ENCODE data around the gene JUN. TPM values are rescaled to one million over a fixed set of nuclear protein-coding genes. Genes with fewer than 3 reads are reported as not detected.

Gene JUN
- total RNA-seq, 1 experiment from 2014 or later = 89.3 TPM

DNA sequence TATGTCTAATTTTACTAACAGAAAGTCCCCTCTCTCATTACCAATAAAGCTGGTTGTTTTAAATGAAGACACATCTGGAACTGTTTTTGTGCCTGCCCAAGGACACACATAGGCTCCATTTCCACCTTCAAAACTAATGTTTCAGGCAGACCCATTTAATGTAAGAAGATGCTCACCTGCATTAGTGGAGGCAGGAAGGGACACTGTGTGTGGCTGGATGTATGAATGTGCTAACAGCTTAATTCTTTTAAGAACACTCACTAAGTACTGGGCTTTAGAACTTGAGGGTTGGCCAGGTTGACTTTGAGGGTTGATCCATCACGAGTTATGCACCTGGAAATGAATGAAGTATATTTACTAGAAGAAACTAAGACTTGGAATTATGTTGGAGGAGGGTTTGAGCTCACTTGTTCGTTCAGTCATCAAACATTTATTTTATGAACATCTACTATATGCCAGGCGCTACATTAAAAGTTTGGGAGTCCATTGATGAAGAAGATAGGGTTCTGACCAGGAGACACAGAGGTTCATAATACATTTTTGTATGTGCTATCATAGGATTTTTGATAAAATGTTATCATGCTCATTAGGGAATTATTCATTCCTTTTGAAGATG is 5.4 kb downstream of the JUN start:
- CTCF ChIA-PET = interaction anchor here (0.9 kb wide), 1 partner anchor 15 kb away, joined by 3 read pairs; no protein-coding TSS in a partner anchor
- H3K27me3 Mint-ChIP-seq (ENCODE audit: unreplicated experiment) = peaks cover 2% of the 10 kb centered on the region
- peaks cover 42% of the 10 kb centered on the region for H3K36me3 Mint-ChIP-seq (ENCODE audit: insufficient read depth, unreplicated experiment)
- BruUV-seq (replicated peaks) = no TSS peak
- intact Hi-C loops (cut with micrococcal nuclease; ENCODE audit: unreplicated experiment) = no loop called here
- H3K4me1 Mint-ChIP-seq (ENCODE audit: low read depth, unreplicated experiment) = peaks cover 34% of the 10 kb centered on the region
- H3K4me3 Mint-ChIP-seq (ENCODE audit: low read depth, unreplicated experiment) = no peak overlapping the region
- TF ChIP-seq, protein P1, sequence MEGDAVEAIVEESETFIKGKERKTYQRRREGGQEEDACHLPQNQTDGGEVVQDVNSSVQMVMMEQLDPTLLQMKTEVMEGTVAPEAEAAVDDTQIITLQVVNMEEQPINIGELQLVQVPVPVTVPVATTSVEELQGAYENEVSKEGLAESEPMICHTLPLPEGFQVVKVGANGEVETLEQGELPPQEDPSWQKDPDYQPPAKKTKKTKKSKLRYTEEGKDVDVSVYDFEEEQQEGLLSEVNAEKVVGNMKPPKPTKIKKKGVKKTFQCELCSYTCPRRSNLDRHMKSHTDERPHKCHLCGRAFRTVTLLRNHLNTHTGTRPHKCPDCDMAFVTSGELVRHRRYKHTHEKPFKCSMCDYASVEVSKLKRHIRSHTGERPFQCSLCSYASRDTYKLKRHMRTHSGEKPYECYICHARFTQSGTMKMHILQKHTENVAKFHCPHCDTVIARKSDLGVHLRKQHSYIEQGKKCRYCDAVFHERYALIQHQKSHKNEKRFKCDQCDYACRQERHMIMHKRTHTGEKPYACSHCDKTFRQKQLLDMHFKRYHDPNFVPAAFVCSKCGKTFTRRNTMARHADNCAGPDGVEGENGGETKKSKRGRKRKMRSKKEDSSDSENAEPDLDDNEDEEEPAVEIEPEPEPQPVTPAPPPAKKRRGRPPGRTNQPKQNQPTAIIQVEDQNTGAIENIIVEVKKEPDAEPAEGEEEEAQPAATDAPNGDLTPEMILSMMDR (IDR thresholded peaks at IDR 0.05; ENCODE audit: unreplicated experiment) = no peak
- no peak for DNase-seq
- H3K27ac Mint-ChIP-seq (ENCODE audit: unreplicated experiment) = no peak overlapping the region
- H3K9me3 Mint-ChIP-seq (ENCODE audit: low read depth, unreplicated experiment) = no peaks in the 10 kb centered on the region

DNA sequence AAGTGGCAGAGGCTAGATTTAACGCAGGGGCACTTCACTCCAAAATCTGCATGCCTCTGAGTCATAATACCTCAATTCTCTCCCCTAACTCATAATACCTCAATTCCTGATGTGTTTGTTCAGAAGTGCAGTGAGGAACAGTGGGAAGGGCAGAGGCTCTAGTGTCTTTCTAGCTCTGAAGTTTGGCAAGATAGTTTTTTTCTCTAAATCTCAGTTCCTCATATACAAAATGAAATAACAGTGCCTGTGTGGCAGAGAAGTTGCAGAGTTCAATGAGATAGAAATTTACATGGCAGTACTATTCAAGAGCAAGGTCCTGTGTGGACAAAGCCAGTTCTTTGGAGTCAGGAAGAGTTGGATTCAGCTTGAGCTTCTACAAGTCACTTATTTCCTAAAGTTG is 9.8 kb downstream of the JUN start:
- peaks cover 27% of the 10 kb centered on the region for H3K4me1 Mint-ChIP-seq (ENCODE audit: low read depth, unreplicated experiment)
- no peaks in the 10 kb centered on the region for H3K27me3 Mint-ChIP-seq (ENCODE audit: unreplicated experiment)
- CTCF ChIA-PET = interaction anchor here (0.5 to 1.3 kb wide), 4 partner anchors 10 to 71 kb away, joined by 3 to 4 read pairs (median 4); partner anchors contain the start of gene JUN
- no TSS peak for BruUV-seq (replicated peaks)
- no peak overlapping the region for H3K4me3 Mint-ChIP-seq (ENCODE audit: low read depth, unreplicated experiment)
- TF ChIP-seq, protein P1 (IDR thresholded peaks at IDR 0.05; ENCODE audit: unreplicated experiment) = no peak
- intact Hi-C loops (cut with micrococcal nuclease; ENCODE audit: unreplicated experiment) = no loop called here
- no peak for DNase-seq
- H3K9me3 Mint-ChIP-seq (ENCODE audit: low read depth, unreplicated experiment) = no peaks in the 10 kb centered on the region
- no peak overlapping the region for H3K27ac Mint-ChIP-seq (ENCODE audit: unreplicated experiment)
- H3K36me3 Mint-ChIP-seq (ENCODE audit: insufficient read depth, unreplicated experiment) = no peaks in the 10 kb centered on the region

DNA sequence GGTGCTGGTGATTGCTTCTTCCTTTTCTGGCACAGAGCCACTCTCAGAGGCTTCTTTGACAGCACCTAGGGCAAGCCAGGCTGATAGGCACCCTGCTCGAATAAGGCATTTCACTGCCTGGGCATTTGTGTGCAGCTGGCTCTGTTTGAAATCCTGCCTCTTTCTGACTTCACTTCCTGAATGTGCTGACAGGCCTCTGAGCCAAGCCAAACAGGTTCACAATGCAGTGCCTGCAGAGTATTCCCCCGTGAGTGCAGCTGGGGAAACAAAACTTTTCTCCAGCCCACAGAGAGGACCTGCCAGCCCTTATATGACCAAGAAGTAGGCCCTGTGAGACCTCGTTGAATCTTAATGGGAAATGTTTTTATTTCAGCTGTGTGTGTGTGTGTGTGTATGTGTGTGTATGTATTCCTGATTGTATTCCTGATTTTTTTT is 10.4 kb downstream of the JUN start:
- Mint-ChIP-seq H3K36me3 (ENCODE audit: insufficient read depth, unreplicated experiment) (no peaks in the 10 kb centered on the region), H3K27me3 (ENCODE audit: unreplicated experiment) (no peaks in the 10 kb centered on the region), H3K4me1 (ENCODE audit: low read depth, unreplicated experiment) (peaks cover 22% of the 10 kb centered on the region), H3K4me3 (ENCODE audit: low read depth, unreplicated experiment) (no peak overlapping the region), H3K27ac (ENCODE audit: unreplicated experiment) (no peak overlapping the region), H3K9me3 (ENCODE audit: low read depth, unreplicated experiment) (no peaks in the 10 kb centered on the region)
- CTCF ChIA-PET = interaction anchor here (0.5 to 1.3 kb wide), 4 partner anchors 10 to 70 kb away, joined by 3 to 4 read pairs (median 4); partner anchors contain the start of gene JUN
- DNase-seq = peak; percentile 24
- TF ChIP-seq, protein P1 (IDR thresholded peaks at IDR 0.05; ENCODE audit: unreplicated experiment) = no peak
- no TSS peak for BruUV-seq (replicated peaks)
- intact Hi-C loops (cut with micrococcal nuclease; ENCODE audit: unreplicated experiment) = no loop called here

DNA sequence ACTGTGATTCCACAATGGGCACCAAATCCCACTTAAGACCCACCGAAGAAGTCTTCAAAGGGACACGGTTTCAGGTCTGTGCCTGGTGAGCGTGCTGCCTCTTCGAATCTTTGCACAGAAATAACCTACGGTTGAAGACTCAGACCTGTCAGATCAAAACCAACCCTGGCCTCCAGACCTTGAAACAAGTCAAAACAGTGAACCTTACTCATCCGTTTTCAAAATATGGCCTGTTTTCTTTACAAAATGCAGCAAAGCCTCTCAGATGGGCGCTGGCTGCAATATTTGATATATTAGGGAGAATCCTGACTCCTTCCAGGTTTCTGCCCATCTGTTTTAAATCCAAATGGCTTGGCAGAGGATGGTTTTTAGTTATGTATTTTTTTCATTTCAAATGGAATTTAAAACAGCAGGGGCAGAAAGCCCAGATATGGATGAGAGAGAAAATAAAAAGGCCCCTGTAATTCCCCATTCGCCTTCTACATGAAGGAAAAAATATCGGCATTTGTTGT is 14.0 kb downstream of the JUN start:
- DNase-seq = no peak
- H3K9me3 Mint-ChIP-seq (ENCODE audit: low read depth, unreplicated experiment) = no peaks in the 10 kb centered on the region
- TF ChIP-seq, protein P1 (IDR thresholded peaks at IDR 0.05; ENCODE audit: unreplicated experiment) = no peak
- no peak overlapping the region for H3K4me3 Mint-ChIP-seq (ENCODE audit: low read depth, unreplicated experiment)
- intact Hi-C loops (cut with micrococcal nuclease; ENCODE audit: unreplicated experiment) = loop anchor here (1.0 kb wide), 2 partner anchors 31 to 254 kb away; no protein-coding TSS in a partner anchor
- CTCF ChIA-PET = no interaction called here
- no peaks in the 10 kb centered on the region for H3K27me3 Mint-ChIP-seq (ENCODE audit: unreplicated experiment)
- no peak overlapping the region for H3K27ac Mint-ChIP-seq (ENCODE audit: unreplicated experiment)
- no TSS peak for BruUV-seq (replicated peaks)
- peaks cover 22% of the 10 kb centered on the region for H3K4me1 Mint-ChIP-seq (ENCODE audit: low read depth, unreplicated experiment)
- H3K36me3 Mint-ChIP-seq (ENCODE audit: insufficient read depth, unreplicated experiment) = no peaks in the 10 kb centered on the region
